HL-60 (cell line): Measurements from ENCODE around the gene CAMK2N1.

Source experiments
- DNase-seq, 2 experiments: peaks; one replicate each; pipeline ENCODE4 v3.0.0-alpha.2; 2010 to 2020; ENCODE audit warnings: low read depth in 1 of 2, low spot score in 1 of 2
- H3K27ac ChIP-seq: fragments of 250-450 bp; sonication (Bioruptor Pico); replicated peaks from 2 replicates; pipeline ENCODE4 v1.5.1; 2020; ENCODE audit warnings: mild to moderate bottlenecking, moderate library complexity
- H3K27me3 ChIP-seq: fragments of 250-450 bp; sonication (Bioruptor Pico); 2 replicates; pipeline ENCODE4 v1.5.1; 2021; ENCODE audit warnings: mild to moderate bottlenecking, moderate library complexity; ENCODE audit not compliant: insufficient read depth, poor library complexity, severe bottlenecking
- H3K4me3 ChIP-seq: replicated peaks from 2 replicates; pipeline ENCODE4 v1.5.1; 2011; ENCODE audit warnings: mild to moderate bottlenecking, control low read depth, low read length; ENCODE audit not compliant: insufficient read depth
- GABPA ChIP-seq: IDR thresholded peaks from 2 replicates; pipeline ENCODE4 v1.6.1; 2012; ENCODE audit warnings: low read depth
- POLR2AphosphoS5 ChIP-seq: IDR thresholded peaks from 2 replicates; pipeline ENCODE4 v1.6.1; 2012; ENCODE audit warnings: low read depth
- SPI1 ChIP-seq: IDR thresholded peaks from 2 replicates; pipeline ENCODE4 v1.6.1; 2012; ENCODE audit warnings: low read depth, mild to moderate bottlenecking, borderline replicate concordance
- TF ChIP-seq, protein P1 (sequence below): IDR thresholded peaks from 2 replicates; pipeline ENCODE4 v1.6.1; 2012; ENCODE audit warnings: low read depth; ENCODE audit not compliant: insufficient replicate concordance
- TF ChIP-seq, protein P2 (sequence below): IDR thresholded peaks from one replicate; pipeline ENCODE4 v1.5.1; 2011; ENCODE audit warnings: low read length, control low read depth, inconsistent platforms; ENCODE audit not compliant: insufficient read depth

The CAMK2N1 gene

DNA sequence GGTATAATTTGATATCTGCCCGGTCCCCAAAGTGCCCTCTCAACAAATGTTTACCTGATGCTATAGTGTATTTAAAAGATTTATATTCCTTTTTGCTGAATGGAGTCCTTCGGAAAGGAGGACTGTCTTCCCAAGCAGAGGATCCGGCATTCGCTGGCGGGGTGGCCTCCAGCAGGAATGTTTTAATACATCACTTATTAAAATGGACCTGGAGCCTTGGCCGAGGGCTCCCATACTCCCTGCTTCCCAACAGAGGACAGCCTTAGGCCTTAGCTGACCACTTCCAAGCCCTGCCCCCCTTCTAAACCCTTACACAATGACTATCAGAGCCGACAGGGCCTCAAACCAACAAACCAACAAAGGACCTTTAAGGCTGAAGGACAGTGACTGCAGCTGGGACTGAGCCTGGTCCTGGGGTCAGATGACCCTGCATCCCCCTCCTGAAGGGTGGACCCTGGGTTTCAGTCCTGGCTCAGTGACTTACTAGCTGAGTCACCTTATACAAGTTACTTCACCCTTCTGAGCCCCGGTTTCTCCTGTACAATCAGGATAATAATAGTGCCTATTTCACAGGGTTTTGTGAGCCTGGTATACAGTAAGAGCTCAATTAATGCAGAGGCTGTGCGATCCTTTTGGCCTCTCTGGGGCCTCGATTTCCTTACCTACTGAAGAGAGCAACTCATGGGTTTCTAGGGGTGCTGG lies 5.6 kb downstream of the CAMK2N1 start:
- peaks cover 54% of the 10 kb centered on the region for H3K27me3 ChIP-seq
- H3K27ac ChIP-seq: no peak overlapping the region
- DNase-seq: no peak
- H3K4me3 ChIP-seq: no peak overlapping the region
- no peak for TF ChIP-seq POLR2AphosphoS5
- TF ChIP-seq, protein P1, sequence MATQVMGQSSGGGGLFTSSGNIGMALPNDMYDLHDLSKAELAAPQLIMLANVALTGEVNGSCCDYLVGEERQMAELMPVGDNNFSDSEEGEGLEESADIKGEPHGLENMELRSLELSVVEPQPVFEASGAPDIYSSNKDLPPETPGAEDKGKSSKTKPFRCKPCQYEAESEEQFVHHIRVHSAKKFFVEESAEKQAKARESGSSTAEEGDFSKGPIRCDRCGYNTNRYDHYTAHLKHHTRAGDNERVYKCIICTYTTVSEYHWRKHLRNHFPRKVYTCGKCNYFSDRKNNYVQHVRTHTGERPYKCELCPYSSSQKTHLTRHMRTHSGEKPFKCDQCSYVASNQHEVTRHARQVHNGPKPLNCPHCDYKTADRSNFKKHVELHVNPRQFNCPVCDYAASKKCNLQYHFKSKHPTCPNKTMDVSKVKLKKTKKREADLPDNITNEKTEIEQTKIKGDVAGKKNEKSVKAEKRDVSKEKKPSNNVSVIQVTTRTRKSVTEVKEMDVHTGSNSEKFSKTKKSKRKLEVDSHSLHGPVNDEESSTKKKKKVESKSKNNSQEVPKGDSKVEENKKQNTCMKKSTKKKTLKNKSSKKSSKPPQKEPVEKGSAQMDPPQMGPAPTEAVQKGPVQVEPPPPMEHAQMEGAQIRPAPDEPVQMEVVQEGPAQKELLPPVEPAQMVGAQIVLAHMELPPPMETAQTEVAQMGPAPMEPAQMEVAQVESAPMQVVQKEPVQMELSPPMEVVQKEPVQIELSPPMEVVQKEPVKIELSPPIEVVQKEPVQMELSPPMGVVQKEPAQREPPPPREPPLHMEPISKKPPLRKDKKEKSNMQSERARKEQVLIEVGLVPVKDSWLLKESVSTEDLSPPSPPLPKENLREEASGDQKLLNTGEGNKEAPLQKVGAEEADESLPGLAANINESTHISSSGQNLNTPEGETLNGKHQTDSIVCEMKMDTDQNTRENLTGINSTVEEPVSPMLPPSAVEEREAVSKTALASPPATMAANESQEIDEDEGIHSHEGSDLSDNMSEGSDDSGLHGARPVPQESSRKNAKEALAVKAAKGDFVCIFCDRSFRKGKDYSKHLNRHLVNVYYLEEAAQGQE: no peak
- TF ChIP-seq SPI1: no peak
- TF ChIP-seq, protein P2, sequence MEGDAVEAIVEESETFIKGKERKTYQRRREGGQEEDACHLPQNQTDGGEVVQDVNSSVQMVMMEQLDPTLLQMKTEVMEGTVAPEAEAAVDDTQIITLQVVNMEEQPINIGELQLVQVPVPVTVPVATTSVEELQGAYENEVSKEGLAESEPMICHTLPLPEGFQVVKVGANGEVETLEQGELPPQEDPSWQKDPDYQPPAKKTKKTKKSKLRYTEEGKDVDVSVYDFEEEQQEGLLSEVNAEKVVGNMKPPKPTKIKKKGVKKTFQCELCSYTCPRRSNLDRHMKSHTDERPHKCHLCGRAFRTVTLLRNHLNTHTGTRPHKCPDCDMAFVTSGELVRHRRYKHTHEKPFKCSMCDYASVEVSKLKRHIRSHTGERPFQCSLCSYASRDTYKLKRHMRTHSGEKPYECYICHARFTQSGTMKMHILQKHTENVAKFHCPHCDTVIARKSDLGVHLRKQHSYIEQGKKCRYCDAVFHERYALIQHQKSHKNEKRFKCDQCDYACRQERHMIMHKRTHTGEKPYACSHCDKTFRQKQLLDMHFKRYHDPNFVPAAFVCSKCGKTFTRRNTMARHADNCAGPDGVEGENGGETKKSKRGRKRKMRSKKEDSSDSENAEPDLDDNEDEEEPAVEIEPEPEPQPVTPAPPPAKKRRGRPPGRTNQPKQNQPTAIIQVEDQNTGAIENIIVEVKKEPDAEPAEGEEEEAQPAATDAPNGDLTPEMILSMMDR: no peak
- TF ChIP-seq GABPA: no peak

DNA sequence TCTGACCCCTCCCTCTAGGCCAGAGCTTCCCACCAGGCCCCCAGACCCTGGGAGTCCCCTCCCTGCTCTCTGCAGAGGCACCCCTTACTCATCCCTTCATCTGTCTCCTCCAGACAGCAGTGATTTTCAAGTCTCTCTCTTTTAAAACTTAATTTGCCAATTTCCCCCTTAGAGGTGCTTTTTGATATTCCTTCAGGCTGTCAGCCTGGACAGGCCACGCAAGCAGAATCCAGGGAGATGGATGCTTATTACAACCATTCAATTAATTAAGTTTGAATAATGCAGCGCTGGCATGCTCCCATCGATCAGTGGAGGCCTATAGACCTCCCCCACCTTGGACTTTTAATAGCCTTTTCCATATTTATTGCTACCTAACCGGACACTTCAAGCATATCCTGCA lies 6.2 kb downstream of the CAMK2N1 start:
- no peak for DNase-seq
- TF ChIP-seq, protein P2: no peak
- TF ChIP-seq GABPA (no peak), SPI1 (no peak), POLR2AphosphoS5 (no peak)
- TF ChIP-seq, protein P1: no peak
- H3K27ac ChIP-seq: no peak overlapping the region
- H3K4me3 ChIP-seq: no peak overlapping the region
- peaks cover 54% of the 10 kb centered on the region for H3K27me3 ChIP-seq

DNA sequence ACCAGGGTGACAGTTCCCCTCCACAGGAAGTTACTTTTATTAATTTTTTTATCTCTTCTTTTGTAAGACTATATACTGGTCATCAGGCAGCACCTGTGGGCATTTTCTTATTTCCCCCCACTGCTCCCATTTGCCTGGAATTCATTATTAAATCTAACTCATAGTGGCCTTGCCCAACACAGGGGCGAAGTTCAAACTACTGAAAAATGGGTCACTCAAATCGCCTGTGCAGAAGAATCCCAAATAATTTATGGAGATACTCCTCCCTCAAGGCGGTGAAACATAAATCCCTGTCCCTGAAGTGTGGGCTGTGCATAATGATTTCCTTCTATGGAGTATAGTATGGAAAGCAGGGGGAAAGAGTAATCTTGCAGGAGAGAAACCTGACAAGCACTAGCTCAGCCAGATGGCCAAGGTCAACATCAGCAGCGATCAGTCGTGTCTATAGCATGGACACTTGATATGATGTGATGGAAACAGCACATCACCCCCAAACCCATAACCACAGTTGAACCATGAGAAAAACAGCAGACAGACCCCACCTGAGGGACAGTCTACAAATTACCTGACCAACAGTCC lies 7.9 kb downstream of the CAMK2N1 start:
- Histone ChIP-seq H3K4me3 (no peak overlapping the region), H3K27ac (no peak overlapping the region), H3K27me3 (peaks cover 42% of the 10 kb centered on the region)
- no peak for TF ChIP-seq SPI1
- no peak for TF ChIP-seq GABPA
- TF ChIP-seq, protein P2: no peak
- no peak for TF ChIP-seq POLR2AphosphoS5
- TF ChIP-seq, protein P1: no peak
- no peak for DNase-seq
